HG03095 (cell line): Measurements from ENCODE around the gene RRM2.
"Not testable (repeated sequence)": the region's sequence is repeated elsewhere in the genome, so short reads cannot be mapped to it uniquely, and the experiment has no call there.

Source experiments
- ATAC-seq: cut with Tn5 transposase; IDR thresholded peaks from one replicate; pipeline ENCODE4 v1.9.1; 2021; ENCODE audit warnings: moderate library complexity; ENCODE audit not compliant: unreplicated experiment

Gene RRM2

GRCh38 chr2:10089565-10090190, 32.9 kb upstream of the RRM2 start:
- no peak for ATAC-seq

DNA sequence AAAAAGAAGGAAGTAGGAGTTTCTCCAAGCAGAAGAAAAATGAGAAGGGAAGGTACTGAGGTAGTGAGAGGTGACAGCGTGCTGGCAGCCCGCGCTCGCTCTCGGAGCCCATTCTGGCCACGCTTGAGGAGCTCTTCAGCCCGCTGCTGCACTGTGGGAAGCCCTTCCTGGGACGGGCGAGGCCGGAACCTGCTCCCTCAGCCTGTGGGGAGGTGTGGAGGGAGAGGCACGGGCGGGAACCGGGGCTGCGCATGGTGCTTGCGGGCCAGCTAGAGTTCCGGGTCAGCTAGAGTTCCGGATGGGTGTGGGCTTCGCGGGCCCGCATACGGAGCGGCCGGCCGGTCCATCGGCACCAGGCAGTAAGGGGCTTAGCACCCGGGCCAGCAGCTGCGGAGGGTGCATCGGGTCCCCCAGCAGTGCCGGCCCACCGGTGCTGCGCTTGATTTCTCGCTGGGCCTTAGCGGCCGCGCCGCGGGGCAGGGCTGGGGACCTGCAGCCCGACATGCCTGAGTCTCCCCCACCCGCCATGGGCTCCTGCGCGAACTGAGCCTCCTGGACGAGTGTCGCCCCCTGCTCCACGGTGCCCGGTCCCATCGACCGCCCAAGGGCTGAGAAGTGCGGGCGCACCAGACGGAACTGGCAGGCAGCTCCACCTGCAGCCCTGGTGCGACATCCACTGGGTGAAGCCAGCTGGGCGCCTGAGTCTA, 31.2 kb upstream of the RRM2 start:
- ATAC-seq: no peak

GRCh38 chr2:10091889-10092244, 30.7 kb upstream of the RRM2 start:
- not testable (repeated sequence) for ATAC-seq

DNA sequence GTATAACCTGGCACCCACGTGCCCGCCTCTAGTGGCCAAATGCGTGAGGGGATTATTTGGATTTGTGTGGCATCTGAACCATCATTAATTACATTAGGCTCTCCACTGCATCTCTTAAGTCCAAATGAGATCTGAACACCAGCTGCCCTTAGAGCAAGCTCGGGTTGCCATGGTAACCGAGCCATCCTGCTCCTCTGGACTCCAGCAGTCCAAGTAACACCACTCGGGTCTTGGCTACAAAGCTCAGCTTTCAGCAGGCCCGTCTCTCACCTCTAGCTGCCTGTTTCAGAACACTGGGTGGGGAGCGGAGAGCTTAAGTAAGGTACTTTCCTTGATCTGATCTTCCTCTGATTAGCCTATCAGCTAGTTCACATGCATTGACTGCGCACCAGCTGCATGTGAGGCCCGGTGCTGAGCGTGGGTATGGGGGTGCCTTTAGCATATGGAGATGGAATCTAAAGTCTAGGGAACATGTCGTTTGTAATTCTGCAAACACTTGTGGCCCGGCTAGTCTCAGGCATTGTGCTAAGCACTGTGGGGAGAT, 28.2 kb upstream of the RRM2 start:
- ATAC-seq: no peak

DNA sequence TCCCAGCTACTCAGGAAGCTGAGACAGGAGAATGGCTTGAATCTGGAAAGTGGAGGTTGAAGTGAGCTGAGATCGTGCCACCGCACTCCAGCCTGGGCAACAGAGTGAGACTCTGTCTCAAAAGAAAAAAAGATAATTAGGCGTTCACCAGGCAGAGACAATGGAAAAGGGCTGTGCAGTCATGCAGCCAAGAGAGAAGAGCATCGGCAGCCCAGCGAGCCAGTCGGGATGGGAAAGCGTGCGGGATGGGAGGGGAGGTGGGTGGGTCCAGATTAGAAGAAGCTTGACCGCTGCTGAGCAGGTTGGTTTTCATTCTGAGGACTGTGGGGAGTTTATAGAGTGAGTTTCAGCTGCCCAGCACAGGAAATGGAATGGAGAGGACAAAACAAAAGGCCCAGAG, 27.4 kb upstream of the RRM2 start:
- ATAC-seq: no peak

- ATAC-seq: no peak
Observed at GRCh38 chr2:10096641-10097040, 25.9 kb upstream of the RRM2 start.

DNA sequence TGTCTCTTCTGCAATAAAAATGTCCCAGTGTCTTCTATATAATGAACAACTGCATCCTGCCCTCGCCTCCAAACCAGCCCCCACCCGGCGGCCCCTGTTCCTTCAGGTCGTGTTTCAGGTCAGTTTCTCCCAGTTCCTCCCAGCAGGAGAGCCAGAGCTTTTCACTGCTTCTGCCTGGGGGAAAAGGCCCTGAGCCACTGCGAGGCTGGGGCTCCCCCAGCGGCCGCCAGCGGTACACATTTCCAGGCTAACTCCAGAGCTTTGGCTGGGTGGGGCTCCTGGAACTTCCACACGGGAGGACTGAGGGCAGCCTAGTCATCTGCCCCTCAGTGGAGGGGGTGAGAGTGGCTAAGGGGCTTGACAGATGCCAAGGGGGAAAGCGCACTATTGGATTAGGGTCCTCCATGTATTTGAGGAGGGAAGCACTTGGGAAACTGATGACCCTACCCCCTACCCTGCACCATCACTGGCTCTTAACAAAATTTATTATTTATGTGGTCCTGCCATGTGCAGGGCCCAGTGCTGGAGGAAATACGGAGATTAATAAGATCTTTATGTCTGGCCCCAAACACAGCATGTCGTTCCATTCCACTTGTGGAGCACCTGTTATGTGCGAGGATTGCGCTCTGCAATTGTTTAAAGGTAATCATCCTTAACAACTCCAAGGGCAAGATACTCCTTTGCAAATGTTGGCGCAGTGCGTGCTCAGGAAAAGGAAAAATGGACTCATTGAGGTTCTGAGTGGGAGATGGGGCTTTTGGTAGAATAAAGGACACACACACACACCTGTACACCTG, 25.0 kb upstream of the RRM2 start:
- ATAC-seq: peak; percentile 70

GRCh38 chr2:10101491-10101890, 21.0 kb upstream of the RRM2 start:
- ATAC-seq: no peak

DNA sequence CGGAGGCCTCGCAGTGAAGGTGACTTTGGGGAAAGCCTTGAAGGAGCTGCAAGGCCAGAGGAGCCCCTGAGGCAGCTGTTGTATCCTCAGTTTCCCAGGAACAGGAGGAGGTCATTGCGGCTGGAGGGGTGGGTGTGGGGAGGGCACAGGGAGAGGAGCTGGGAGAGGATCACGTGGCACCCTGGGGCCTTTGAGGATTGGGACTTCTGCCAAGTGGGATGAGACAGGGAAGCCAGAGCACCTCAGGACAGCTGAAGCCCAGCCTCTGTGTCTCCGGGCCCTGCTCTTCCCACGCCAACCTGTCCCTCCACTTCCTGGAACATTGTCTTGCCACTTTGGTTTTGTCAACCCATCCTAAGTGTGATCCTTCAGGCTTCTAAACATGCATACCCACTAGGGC, 19.4 kb upstream of the RRM2 start:
- ATAC-seq: no peak

- ATAC-seq: not testable (repeated sequence)
Observed at GRCh38 chr2:10104906-10105305, 17.6 kb upstream of the RRM2 start.

DNA sequence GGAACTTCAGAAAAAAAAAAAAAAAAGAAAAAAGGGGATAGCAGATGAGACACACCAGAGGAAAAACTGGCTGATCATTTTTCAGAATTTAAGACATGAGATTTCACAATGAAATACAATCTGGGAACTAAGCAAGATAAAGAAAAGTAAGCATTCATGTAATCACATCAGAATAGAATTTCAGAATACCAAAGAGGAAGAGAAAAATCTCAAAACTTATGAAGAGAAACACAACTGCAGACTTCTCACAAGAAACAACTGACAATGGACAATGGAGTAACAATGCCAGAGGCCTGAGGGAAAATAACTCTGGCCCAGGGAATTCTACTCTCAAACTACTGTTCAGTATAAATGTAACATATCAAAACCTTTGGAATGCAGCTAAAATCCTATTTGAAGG, 13.2 kb upstream of the RRM2 start:
- no peak for ATAC-seq

DNA sequence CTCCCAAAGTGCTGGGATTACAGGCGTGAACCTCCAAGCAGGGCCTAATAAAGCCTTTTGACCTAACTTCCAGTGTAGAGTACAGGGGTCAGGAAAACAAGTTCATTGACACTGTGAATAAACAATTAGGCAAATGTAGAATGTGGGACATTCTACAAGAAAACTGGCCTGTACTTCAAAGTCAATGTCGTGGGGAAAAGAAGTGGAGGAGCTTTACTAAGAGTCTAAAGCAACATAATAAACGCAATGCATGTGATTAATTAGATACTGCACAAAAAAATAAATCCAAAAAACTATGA, 3.6 kb upstream of the RRM2 start:
- no peak for ATAC-seq

DNA sequence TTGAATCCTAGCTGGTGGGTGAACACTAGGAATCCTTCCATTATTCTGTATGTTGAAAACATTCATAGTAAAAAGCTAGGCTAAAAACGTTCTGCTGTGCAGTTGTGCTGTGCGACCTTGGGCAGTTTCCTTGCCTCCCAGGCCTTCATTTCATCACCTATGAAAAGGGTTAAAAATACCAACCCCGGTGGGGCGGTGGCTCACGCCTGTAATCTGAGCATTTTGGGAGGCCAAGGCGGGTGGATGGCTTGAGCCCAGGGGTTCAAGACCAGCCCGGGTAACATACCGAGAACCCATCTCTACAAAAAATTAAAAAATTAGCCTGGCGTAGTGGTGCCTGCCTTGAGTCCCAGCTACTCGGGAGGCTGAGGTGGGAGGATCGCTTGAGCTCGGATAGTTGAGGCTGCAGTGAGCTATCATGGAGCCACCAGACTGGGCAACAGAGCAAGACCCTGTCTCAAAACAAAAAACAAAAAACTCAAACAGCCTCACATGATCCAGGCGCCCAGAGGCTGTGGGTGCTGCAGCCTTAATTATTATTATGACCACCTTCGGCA, 2.9 kb upstream of the RRM2 start:
- ATAC-seq: no peak

DNA sequence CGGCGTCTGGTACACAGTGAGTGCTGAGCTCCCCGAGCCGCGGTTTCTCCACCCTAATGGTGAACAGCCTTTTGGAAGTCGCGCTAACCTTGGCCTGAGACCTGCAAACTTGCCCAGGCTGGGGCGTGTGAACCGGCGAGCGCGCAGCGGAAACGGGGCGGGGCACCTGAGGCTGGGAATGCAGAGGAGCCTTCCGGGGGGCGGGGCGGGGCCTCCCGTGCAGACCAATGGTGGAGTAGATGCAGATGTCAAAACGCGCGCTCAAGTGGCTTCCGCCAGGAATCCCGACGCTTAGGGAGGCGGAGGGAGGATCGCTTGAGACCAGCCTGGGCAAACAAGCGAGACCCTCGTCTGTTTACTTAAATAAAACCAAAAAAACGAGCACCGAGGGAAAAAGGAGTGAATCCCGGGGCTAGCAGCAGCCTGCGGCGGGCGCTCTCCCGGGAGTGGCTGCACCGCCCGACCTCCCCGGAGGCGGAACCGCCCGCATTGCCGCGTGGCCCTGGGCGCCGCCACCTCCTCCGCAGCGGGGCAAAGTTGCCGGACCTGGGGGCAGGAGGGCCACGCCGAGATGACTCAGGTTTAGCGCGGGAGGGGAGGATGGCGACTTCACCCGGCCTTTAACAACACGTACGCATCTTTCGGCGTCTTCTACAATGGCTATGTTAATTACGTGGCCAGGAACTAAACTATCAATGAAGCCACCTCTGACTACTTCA, 2.2 kb upstream of the RRM2 start:
- ATAC-seq: peak; percentile 44

DNA sequence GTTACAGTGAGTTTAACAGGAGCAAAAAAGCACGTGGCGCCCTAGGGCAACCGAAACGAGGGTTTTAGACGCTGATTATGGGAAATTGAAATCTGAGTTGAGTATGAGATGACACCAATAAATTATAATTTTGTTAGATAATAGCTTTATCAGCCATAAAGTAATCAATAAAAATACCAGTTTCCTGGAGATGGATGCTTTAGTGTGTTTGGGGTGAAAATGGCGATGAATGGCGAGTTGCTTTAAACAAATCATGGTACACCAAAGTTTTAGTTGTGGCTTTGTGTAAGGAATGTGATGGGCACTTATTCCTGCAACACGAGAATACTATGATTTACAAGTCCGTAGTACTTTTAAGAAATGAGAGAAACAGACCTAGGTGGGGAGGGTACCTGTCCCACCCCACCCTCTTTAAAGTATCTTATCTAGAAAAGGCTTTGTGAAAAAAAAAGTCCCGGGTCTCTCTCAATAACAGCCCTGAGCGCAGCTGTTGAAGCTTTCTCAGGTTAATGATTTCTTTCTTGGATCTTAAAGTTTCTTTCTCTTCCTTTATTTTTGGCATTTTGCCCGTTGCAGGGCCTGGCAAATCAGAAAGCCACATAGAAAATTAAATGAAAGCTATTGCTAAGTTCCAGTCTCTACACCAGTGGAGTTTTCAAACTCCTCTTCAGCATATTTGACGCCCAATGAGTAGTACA, 1.5 kb upstream of the RRM2 start:
- ATAC-seq: no peak

GRCh38 chr2:10123281-10123680, 742 bp downstream of the RRM2 start:
- ATAC-seq: no peak

GRCh38 chr2:10124538-10125045, 2.1 kb downstream of the RRM2 start:
- ATAC-seq: no peak

DNA sequence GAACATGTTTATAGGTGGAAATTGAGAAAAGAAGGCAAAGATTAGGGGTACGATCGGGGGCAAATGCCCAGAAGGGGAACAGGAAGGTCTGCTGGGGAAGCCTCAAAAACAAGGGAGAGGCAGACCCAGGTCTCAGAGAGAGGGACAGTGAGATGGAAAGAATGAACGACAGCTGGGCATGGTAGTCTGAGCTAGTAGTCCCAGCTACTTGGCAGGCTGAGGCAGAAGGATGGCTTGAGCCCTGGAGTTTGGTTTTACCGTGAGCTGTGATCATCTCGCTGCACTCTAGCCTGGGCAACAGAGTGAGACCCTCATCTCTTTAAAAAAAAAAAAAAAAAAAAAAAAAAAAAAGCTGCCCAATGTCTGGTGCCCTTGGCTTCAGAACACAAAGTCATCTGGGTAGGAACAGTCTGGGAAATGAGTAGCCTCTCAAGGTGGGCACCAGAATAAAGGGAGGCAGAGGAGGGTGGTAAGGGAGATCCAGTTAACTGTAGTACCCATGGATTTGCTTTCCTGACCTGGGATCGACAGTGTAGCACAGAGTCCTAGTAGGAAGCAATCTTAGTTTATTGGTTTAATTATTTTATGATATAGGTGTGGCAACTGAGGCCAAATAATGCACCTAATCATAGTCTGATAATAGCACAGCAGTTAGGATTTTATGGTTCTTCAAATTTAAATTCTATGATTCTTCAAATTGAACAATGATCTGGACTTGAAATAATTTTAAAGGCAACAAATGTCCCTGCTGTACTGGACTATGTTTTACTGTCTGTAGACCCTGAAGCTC, 3.5 kb downstream of the RRM2 start:
- no peak for ATAC-seq

DNA sequence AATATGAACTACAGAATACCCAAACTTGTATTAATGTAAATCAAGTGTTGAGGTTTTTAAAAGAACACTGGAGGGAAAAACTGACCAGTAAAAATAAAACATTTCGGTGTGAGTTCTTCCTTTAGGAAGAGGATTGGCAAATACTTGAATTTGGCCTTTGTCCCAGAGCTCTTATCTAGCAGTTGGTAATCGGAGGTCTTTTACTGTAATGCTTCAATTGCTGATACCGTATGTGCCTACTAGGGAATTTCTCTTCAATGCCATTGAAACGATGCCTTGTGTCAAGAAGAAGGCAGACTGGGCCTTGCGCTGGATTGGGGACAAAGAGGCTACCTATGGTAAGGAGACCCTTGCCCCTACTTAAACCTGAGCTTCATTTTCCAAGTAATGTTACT, 4.1 kb downstream of the RRM2 start:
- ATAC-seq: no peak

DNA sequence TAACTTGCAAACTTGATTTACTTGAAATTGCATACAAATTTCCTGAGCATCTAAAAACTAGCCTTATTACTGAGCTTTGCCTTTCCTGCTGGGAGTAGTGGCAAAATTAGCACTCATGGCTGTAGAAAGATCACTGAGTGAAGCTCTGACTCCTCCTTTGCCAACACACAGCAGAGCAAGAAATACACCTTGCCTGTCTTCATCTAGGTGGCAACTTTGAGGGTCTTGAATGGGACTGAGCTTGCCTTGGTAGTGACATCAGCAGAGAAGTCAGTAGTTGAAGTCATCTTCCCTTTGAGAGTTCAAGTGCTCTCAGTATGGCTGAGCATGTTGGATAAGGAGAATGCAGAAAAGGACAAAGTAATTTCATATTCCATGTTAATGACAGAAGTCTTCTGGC, 5.9 kb downstream of the RRM2 start:
- no peak for ATAC-seq
